Mesenteric fat pad (tissue), 1 donor: ENCODE data around the gene PHKG2. TPM values are rescaled to one million over a fixed set of nuclear protein-coding genes. Genes with fewer than 3 reads are reported as not detected.

Source experiments
- DNase-seq: peaks from one replicate; pipeline ENCODE4 v3.0.0-alpha.2; 2020; ENCODE audit warnings: low spot score
- total RNA-seq: library from RNA; stranded (reverse); fragmentation: NEBNext Ultra II Directional; extraction: Animal tissue kit (Norgen Biotek cat#: 25700); gene quantifications from one replicate; pipeline ENCODE4 v1.2.1, GENCODE V29; 2021
- donor health status: DM: yes; HTN: yes; CAD: no.

Gene PHKG2
- total RNA-seq, 1 donor from 2014 or later, result 20.8 TPM

DNA sequence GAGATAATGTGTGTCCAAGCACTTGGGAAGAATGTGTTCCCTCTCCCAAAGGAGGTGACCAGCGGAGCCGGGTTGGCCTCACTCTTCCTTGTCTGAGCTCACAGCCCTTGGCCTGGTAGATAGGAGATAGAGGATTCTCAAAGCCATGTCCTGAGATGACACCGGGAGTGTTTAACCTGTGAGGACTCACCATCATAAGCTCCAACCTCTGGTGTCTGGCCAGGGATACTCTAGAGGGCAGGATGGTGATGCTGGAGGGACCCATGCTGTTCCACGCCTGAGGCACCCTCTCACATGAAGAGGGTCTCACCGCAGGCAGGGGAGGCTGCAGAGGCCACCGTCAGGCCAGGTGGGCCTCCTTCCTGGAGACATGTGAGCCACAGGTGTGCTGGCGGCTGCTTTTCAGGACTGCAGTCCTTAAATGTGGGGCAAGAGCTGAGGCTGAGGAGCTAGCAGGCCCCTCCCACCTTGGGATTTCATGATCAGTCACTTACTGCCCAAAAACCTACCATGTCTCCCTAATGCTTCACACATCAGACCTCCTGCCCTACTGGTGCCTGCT lies 45.4 kb downstream of the PHKG2 start:
- no peak for DNase-seq

DNA sequence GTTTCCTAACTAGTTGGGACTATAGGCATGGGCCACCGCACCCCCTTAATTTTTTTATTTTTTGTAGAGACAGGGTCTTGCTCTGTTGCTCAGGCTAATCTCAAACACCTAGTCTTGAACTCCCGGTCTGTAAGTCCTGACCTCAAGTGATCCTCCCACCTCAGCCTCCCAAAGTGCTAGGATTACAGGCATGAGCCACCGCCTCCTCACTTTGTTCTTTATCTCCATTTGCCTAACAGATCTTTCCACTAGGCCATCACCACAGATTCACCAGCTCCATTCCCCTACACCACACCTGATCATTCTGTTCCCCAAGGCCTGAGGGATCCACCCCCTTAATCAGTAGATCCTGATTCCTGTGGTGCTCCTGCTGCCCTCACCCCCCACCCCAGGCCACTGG lies 46.4 kb downstream of the PHKG2 start:
- no peak for DNase-seq

GRCh38 chr16:30797670-30798309 lies 49.6 kb downstream of the PHKG2 start:
- no peak for DNase-seq

Other genes starting within 250 kb of the PHKG2 start
- 24.8 TPM for gene ZNF768, start 221.9 kb upstream of the PHKG2 start, total RNA-seq
- 9.6 TPM for gene ZNF747, start 213.6 kb upstream of the PHKG2 start, total RNA-seq
- 5.9 TPM for gene ZNF764, start 190.1 kb upstream of the PHKG2 start, total RNA-seq
- 12.1 TPM for gene ZNF688, start 176.7 kb upstream of the PHKG2 start, total RNA-seq
- gene ZNF785, start 162.7 kb upstream of the PHKG2 start, total RNA-seq, result 10.1 TPM
- gene ZNF689, start 138.0 kb upstream of the PHKG2 start, total RNA-seq, result 5.9 TPM
- gene PRR14, start 97.5 kb upstream of the PHKG2 start, total RNA-seq, result 36.9 TPM
- gene FBRS, start 90.0 kb upstream of the PHKG2 start, total RNA-seq, result 46.2 TPM
- gene SRCAP, start 49.3 kb upstream of the PHKG2 start, total RNA-seq, result 59.7 TPM
- gene CFAP119, start 13.6 kb downstream of the PHKG2 start, total RNA-seq, result 2.2 TPM
- gene RNF40, start 13.9 kb downstream of the PHKG2 start, total RNA-seq, result 97.5 TPM
- gene ZNF629, start 38.8 kb downstream of the PHKG2 start, total RNA-seq, result 10.4 TPM
- 21.3 TPM for gene BCL7C, start 145.7 kb downstream of the PHKG2 start, total RNA-seq
- gene CTF1, start 148.2 kb downstream of the PHKG2 start, total RNA-seq, result 4.9 TPM
- gene FBXL19, start 175.1 kb downstream of the PHKG2 start, total RNA-seq, result 11.4 TPM
- gene ORAI3, start 200.6 kb downstream of the PHKG2 start, total RNA-seq, result 17.9 TPM
- 18.5 TPM for gene SETD1A, start 209.3 kb downstream of the PHKG2 start, total RNA-seq
- gene HSD3B7, start 236.8 kb downstream of the PHKG2 start, total RNA-seq, result 51.1 TPM